ENCODE measurements around the gene KRTAP4-8. TPM values are rescaled to one million over a fixed set of nuclear protein-coding genes. Genes with fewer than 3 reads are reported as not detected.

The KRTAP4-8 gene
- total and polyA plus RNA-seq, 2 of the 8 experiments (the other 6 are each of a cell fraction or from before 2014, with no cell fraction given): not detected

- H4K20me1 ChIP-seq (replicated peaks in 1 of 2; ENCODE audit: control insufficient read depth in 1 of 2, insufficient read depth in 2 of 2, low read length in 2 of 2): no peaks in the 10 kb centered on the region
- no peak for DNase-seq (ENCODE audit: low read depth in 1 of 2, low spot score in 2 of 2)
- H4K91ac ChIP-seq (replicated peaks; ENCODE audit: insufficient read length, low read length): no peak overlapping the region
- H2BK120ac ChIP-seq (replicated peaks; ENCODE audit: low read depth, low read length): no peak overlapping the region
- H3K79me1 ChIP-seq (ENCODE audit: low read depth, low read length): no peaks in the 10 kb centered on the region
- H3K36me3 ChIP-seq (ENCODE audit: control insufficient read depth in 2 of 4, insufficient read depth in 4 of 4, low read length in 3 of 4): no peaks in the 10 kb centered on the region
- no peak overlapping the region for H3K23ac ChIP-seq (ENCODE audit: insufficient read length)
- no peak overlapping the region for H2BK15ac ChIP-seq (ENCODE audit: low read length)
- H3K4ac ChIP-seq (replicated peaks; ENCODE audit: insufficient read length, low read depth, low read length): no peak overlapping the region
- no peak overlapping the region for H4K8ac ChIP-seq (ENCODE audit: extremely low read depth, insufficient read depth, low read length)
- no peak overlapping the region for H3K27ac ChIP-seq (ENCODE audit: low read depth, low read length)
- POLR2A ChIA-PET (ENCODE audit: partially characterized antibody): no interaction called here
- no peaks in the 10 kb centered on the region for H3K27me3 ChIP-seq (replicated peaks in 1 of 4; ENCODE audit: control insufficient read depth in 3 of 4, extremely low read depth in 1 of 4, insufficient read depth in 3 of 4, low read length in 3 of 4)
- no peak overlapping the region for H2BK20ac ChIP-seq (ENCODE audit: low read length)
- no peaks in the 10 kb centered on the region for H3K23me2 ChIP-seq (ENCODE audit: low read depth, low read length)
- H2BK5ac ChIP-seq (ENCODE audit: low read depth, low read length): no peak overlapping the region
- H3K4me3 ChIP-seq (ENCODE audit: extremely low read depth in 1 of 4, insufficient read depth in 2 of 4, low read depth in 3 of 4, low read length in 4 of 4): no peak overlapping the region
- no peak overlapping the region for H2BK12ac ChIP-seq (ENCODE audit: low read depth, low read length)
- CTCF ChIA-PET (ENCODE audit: partially characterized antibody): no interaction called here
- H3K9me3 ChIP-seq (ENCODE audit: insufficient read depth in 2 of 2, low read depth in 1 of 2, low read length in 1 of 2): 0 out of 4 replicates have a peak, but pooled peaks cover 3% of the 10 kb centered on the region in 2 experiments
- WGBS, 2 experiments (ENCODE audit: extremely low coverage in 1 of 2, insufficient coverage in 1 of 2, insufficient read length in 1 of 2, insufficient replicate concordance in 2 of 2, low coverage in 1 of 2, low lambda C conversion rate in 2 of 2, missing lambda C conversion rate in 1 of 2): 95% methylated on average over 5 of the region's 6 CpGs; no CpG with 5 or more reads in 1 of the 2 experiments
- FAIRE-seq: no peak
- peaks cover 0 to 4% (median 0%) of the 10 kb centered on the region in 4 experiments; a peak in 2 of 7 replicates for H3K4me1 ChIP-seq (replicated peaks in 1 of 4; ENCODE audit: control insufficient read depth in 3 of 4, insufficient read depth in 4 of 4, low read length in 3 of 4)
- H3K9ac ChIP-seq (replicated peaks in 1 of 4; ENCODE audit: extremely low read depth in 1 of 4, low read depth in 3 of 4, low read length in 3 of 4): no peak overlapping the region
- H3K4me2 ChIP-seq (ENCODE audit: insufficient read depth in 1 of 2, low read depth in 2 of 2, low read length in 2 of 2): no peak overlapping the region
- H4K5ac ChIP-seq (ENCODE audit: insufficient read length, low read depth, low read length): no peak overlapping the region
- H3K14ac ChIP-seq (ENCODE audit: insufficient read length): no peak overlapping the region
- no peak overlapping the region for H2AFZ ChIP-seq (ENCODE audit: low read length)
- no peak overlapping the region for H3K18ac ChIP-seq (ENCODE audit: extremely low read depth, low read length)
- no peak overlapping the region for H3K56ac ChIP-seq (replicated peaks; ENCODE audit: insufficient read length, low read depth, low read length)
- H3K79me2 ChIP-seq (ENCODE audit: control insufficient read depth in 1 of 2, insufficient read depth in 2 of 2, low read length in 2 of 2): no peaks in the 10 kb centered on the region
- no peak overlapping the region for H2AK5ac ChIP-seq (ENCODE audit: low read depth, low read length)
- TF ChIP-seq KDM5A (IDR thresholded peaks at IDR 0.05; ENCODE audit: low read length): no peak
- TF ChIP-seq CTCF (IDR thresholded peaks at IDR 0.05; ENCODE audit: control extremely low read depth in 1 of 3, insufficient read depth in 1 of 3, low read depth in 1 of 3, low read length in 3 of 3): no peak
- TF ChIP-seq SIRT6 (IDR thresholded peaks at IDR 0.05; ENCODE audit: low read length): no peak
- TF ChIP-seq SIN3A (conservative IDR thresholded peaks at IDR 0.05 in 1 of 2, IDR thresholded peaks at IDR 0.05 in 1 of 2; ENCODE audit: low read depth in 1 of 2, low read length in 2 of 2): no peak
- TF ChIP-seq CBX5 (IDR thresholded peaks at IDR 0.05; ENCODE audit: low read depth, low read length): no peak
- TF ChIP-seq CHD2 (IDR thresholded peaks at IDR 0.05; ENCODE audit: low read length): no peak
- no peak for TF ChIP-seq CBX8 (IDR thresholded peaks at IDR 0.05; ENCODE audit: borderline replicate concordance, low read depth, low read length)
- no peak for TF ChIP-seq POLR2AphosphoS5 (IDR thresholded peaks at IDR 0.05; ENCODE audit: low read depth, low read length)
- TF ChIP-seq TEAD4 (IDR thresholded peaks at IDR 0.05; ENCODE audit: low read depth, low read length): no peak
- TF ChIP-seq TCF12 (IDR thresholded peaks at IDR 0.05; ENCODE audit: low read depth, low read length): no peak
- no peak for TF ChIP-seq PHF8 (conservative IDR thresholded peaks at IDR 0.05; ENCODE audit: low read depth, low read length)
- TF ChIP-seq HDAC6 (IDR thresholded peaks at IDR 0.05; ENCODE audit: low read depth, low read length): no peak
Observed at GRCh38 chr17:41098481-41098880, 539 bp upstream of the KRTAP4-8 start.
